Stimulated activated CD4-positive, alpha-beta T cell treated with anti-CD3 and anti-CD28 coated beads, Interleukin-2, amount 100 ng/mL, for 4 hours (primary cell): Measurements from ENCODE around the gene FRMD4B.
"Not testable (repeated sequence)": the region's sequence is repeated elsewhere in the genome, so short reads cannot be mapped to it uniquely, and the experiment has no call there.

Experiments used
- DNase-seq: peaks from one replicate; pipeline ENCODE4 v3.0.0-alpha.2; 2020; ENCODE audit warnings: low read depth

The FRMD4B gene

DNA sequence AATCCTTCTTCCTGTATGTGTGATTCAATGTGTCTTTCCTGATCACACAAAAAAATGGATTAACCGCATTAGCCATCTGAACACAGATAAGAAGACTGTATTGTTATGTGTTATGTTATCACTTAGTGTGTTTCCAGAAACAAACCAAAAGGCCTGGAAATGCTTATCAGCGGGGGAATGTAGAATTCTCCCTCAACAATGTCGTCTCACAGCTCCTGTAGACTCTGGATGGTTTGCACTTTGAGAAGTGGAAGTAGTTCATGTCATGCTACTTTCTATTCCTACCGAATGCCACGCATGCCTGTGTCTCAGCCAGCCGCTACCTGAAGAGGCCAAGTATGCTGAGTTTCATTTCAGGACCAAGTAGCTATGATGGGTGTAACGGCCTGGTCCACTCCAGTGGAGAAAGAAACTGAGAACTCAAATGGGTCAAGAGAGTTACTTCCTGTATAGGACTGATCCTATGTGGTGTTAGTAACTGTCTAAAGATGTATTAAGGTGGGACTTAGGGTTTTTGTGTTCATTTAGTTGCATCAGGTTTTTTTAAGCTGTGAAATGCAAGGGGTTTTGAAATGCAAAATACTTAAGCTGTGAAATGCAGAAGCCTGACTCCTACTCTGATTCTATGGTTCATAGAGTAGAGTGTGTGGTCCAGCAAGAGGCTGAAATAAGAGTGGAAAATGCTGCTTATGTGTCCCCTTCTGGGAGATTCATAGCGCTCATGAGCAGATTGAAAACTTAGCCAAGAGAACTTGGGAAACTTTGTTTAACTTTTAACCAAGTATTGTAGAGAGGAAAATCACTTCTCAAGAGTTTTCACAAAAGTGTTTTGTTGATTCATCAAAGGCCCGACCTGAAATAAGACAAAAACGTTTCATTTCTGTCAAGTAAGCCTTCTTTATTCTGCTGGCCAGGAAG, 145.0 kb downstream of the FRMD4B start:
- no peak for DNase-seq

DNA sequence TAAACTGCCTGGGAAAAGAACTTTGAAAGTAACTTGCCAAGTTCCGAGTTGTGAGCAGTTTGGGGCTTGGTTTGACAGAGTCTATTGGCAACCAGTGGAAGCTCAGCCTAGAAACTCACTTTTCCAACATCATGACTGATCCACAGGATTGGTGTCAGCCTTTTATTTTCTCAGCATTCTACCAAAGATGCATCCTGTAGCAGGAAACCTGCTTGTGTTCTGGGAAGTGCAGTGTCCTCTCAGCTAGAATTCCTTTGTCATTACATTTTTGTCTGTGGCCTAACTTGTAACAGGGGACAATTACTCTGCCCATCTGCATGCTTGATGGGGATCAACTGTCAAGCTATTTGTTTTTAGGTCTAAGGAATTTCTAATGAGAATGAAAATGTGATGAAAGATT, 146.8 kb downstream of the FRMD4B start:
- no peak for DNase-seq

DNA sequence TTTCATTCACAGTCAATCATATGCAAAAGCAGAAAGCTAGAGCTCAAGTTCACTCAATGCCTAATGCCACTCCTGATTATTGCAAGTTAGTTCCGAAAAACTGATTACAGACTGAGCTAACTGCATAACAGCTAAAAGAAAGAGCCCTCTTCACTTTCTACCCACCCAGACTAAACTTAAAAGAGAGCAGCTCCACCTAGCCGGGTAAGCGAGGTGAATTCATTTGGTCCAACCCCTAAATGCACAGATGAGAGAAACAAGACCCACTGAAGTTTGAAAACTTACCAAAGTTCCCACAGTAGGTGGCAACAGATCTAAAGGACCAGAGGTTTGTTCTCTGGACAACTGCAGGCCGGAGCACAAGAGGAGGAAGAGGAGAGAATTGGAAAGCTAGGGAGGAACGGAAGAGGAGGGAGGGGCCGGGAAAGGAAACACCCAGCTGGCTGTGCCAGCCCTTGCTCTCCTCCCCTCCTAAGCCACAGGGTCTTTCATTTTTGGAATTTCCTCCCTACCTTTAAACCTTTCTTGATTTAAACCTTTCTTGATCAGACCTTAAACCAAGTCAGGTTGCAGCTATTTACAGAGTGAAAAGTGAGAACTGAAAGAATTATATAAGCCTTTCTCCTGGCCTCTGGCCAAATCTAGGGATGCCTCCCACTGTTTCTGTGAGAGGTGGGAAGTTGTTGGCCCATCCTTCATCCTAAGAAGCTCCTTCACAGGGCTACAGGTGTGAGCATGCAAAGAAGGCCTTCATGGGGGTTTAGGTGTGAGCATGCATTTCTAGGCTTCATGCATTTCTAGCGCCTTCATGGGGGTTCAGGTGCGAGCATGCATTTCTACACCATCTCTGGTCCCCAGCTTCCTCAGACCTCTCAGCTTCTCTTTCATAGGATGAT, 148.8 kb downstream of the FRMD4B start:
- DNase-seq = no peak

GRCh38 chr3:69235882-69236281, 150.0 kb downstream of the FRMD4B start:
- DNase-seq = no peak

DNA sequence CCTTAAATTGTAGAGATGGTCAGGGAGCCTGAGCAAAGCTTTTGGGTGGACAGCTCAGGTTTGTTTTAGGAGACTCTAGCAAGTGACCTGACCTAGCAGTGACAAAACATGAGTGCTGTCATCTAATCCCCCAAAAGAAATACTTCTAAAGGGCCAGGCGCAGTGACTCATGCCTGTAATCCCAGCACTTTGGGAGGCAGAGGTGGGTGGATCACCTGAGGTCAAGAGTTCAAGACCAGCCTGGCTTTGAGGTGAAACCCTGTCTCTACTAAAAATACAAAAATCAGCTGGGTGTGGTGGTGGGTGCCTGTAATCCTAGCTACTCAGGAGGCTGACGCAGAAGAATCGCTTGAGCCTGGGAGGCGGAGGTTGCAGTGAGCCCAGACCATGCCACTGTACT, 150.7 kb downstream of the FRMD4B start:
- not testable (repeated sequence) for DNase-seq

GRCh38 chr3:69232482-69232881, 153.4 kb downstream of the FRMD4B start:
- no peak for DNase-seq

DNA sequence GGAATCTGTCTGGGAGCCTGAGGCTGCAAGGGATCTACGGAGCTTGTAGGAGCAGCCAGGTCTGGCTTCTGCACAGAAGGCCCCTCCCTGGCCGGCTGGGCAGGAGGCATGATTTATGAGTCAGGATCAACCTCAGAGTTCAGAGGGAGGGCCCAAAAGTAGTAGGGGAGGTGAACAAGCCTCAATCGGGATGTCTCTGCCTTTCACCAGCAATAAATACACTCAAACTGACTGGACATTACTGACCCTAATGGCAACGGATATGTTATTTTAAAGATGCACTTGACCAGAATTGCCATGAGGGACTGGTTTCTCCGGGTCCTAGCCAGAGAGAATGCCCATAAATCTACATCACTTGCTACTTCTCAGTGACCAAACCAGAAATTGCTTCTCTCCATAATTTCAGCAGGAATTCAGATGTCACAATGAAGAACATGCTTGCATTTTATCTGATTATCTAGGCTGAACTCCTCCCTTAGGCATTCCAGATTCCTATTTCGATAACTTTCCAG, 153.9 kb downstream of the FRMD4B start:
- no peak for DNase-seq

- no peak for DNase-seq
These were observed 159.8 kb downstream of the FRMD4B start for GRCh38 chr3:69226071-69226470.

- no peak for DNase-seq
These were observed 166.7 kb downstream of the FRMD4B start for GRCh38 chr3:69219101-69219708.

DNA sequence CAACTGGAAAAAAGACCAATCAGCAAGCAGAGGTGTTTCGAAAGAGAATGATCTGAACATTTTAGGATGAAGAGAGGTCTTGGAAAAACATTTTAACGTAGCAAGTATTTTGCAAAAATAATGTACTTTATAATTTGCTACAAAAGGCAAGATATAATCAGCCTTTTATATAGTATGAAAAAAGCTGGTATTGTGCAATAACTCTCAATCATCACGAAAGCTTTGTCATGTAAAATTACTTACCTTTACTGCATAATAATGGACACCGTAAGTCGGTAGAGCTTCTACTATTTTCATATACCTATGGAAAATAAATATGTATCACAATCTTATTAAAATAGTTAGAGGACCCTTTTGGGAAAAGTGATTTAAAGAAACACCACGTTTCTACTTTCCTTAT, 167.8 kb downstream of the FRMD4B start:
- DNase-seq = no peak

GRCh38 chr3:69216981-69217380, 168.9 kb downstream of the FRMD4B start:
- DNase-seq = no peak

DNA sequence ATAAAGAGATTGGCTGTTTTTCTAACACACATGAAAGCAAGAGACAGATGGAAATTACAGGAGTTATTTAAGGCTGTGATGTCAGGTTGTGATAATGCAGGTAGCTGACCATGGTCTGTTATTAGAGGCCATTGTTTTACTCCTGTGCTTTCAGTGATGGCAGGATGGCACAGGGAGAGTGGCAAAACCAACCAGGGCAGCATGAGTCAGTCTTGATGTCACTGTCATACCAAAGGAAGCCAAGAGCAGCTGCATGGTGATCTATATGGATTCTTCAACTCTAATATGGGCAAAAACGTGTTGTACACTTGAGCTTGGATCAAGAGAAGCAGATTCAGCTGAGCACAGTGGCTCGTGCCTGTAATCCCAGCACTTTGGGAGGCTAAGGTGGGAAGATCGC, 171.6 kb downstream of the FRMD4B start:
- DNase-seq = no peak

DNA sequence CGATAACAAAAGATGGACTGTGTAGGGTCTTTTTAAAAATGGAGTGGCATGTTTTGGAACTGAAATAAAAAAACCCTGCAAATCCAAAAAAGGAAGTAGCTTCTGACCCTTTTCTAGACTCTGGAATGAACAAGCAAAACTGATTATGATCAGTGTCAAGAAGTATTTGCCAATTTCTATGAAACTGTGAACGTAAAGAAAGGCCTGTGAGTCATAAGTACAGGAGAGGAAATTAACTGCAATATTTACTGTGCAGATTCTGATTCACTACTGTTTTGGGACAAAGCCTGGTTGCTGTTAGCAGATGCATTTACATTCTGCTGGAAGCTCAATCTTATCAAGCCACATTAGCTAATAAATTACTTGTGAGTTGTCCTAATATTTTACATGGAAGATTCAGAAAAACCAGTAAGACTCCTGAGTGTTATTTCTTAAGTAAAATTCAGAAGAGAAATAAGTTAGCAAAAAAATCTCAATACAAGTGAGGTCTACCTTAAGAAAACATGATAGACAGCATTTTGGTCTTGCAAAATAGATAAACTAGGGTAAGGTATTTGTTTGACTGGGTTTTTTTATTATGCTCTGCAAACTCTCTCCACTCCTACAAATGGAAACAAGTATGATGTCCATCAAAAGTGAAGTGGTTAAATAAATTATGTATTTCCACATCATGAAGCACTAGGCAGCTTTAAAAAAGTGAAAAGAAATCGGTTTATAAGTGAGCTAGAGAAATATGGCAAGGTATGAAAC, 173.3 kb downstream of the FRMD4B start:
- no peak for DNase-seq

- no peak for DNase-seq
These were observed 175.7 kb downstream of the FRMD4B start for GRCh38 chr3:69210068-69210730.

DNA sequence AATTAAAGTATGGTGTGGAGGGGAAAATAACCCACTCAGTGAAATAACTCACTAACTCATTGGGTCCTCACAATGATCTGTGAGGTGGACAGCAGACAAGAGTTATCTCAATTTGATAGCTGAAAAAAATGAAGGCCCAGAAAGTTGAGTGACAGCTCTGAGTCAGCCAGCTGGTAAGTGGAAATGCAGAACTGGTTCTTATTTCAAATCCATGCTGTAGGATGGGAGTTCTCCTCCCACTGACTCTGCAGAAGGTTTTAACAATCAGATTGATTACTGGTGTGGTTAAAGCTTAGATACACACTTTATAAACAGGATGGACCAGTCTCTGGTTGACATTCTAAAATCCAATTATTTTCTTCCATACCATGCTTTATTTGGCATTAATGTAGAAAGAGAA, 176.5 kb downstream of the FRMD4B start:
- DNase-seq = no peak

DNA sequence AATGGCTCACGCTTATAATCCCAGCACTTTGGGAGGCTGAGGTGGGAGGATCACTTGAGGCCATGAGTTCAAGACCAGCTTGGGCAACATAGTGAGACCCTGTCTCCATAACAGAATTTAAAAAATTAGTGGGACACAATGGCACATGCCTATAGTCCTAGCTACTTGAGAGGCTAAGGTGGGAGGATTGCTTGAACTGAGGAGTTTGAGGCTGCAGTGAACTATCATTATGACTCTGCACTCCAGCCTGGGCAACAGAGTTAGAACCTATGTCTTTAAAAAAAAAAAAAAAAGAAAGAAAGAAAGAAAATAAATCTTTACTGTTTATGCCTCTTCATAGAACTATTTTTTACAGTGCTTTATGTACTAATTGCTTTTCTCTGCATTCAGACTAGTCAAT, 178.9 kb downstream of the FRMD4B start:
- no peak for DNase-seq

GRCh38 chr3:69205385-69205784, 180.5 kb downstream of the FRMD4B start:
- DNase-seq = no peak

DNA sequence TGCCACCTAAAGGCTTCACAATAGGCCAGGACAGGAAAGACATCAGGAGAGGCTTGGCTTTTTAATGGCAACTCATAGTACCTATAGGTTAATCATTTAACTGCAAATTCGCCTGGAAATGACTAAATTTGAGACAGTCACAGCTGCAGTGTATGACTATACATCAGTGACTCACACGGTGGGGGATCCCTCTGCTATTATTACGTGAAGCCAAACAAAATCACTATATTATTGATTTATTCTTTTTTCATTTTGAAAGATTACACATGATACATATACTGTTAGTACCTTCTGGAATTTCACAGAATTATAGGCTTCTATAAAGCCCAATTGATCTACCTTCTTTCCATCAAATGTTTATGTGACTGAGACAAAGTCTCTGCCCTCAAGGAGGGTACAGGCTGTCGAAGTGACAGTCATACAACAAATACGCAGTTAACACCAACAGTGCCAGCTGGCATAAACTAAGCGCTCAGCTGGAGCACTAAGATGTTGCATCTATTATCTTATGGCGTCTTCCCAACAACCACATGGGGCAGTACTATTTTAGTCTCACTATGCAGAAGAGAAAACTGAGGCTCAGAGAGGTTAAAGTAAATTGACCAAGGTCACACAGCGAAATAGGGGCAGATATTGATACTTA, 181.5 kb downstream of the FRMD4B start:
- peak; percentile 39 for DNase-seq

DNA sequence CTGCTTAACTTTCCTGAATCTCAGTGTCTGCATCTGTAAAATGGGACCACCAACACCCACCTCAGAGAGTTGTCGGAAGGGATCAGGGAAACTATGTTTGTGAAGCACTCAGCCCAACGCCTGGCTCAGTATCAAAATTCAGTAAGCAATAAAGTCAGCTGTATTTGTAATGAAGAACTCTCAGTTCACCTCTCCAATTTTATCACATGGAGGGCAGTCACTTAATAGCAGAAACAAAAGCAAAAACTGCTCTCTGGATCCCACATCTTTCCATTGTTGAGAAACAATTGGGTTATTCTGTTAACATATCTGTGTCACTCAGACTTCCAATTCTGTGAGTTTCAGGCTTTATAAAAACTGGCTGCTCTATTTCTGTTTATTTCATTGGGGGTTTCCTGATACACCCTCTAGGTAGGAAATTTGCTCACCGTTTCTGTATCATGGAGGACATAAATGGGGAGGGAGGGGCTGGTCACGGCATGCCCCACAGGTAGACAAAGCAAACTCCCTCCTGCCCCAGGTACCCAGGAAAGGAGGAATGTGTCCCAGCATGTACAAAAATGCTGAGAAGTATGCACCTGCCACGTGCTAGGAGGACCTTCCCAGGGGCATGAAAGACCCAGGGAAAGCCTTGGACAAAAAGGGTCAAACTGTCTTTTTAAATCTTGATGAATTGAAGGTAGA, 182.1 kb downstream of the FRMD4B start:
- no peak for DNase-seq

GRCh38 chr3:69201658-69202057, 184.2 kb downstream of the FRMD4B start:
- no peak for DNase-seq
